Neuronal stem cell (in vitro differentiated cells): ENCODE data around the gene PACRG.

Experiments used
- DNase-seq: peaks from one replicate; pipeline ENCODE4 v3.0.0-alpha.2; 2013; ENCODE audit warnings: low spot score
- H2AFZ ChIP-seq: one replicate; pipeline ENCODE4 v1.6.1; 2013; ENCODE audit warnings: mild to moderate bottlenecking, low read length, inconsistent platforms
- H2AK5ac ChIP-seq: 2 replicates; pipeline ENCODE4 v1.6.1; 2013; ENCODE audit warnings: low read depth, mild to moderate bottlenecking, inconsistent platforms, low read length, moderate library complexity, mixed read lengths
- H2BK120ac ChIP-seq: 2 replicates; pipeline ENCODE4 v1.6.1; 2013; ENCODE audit warnings: low read depth, mild to moderate bottlenecking, inconsistent platforms, low read length, moderate library complexity, mixed read lengths
- H2BK12ac ChIP-seq: one replicate; pipeline ENCODE4 v1.6.1; 2013; ENCODE audit warnings: low read length, inconsistent platforms
- H2BK15ac ChIP-seq: 2 replicates; pipeline ENCODE4 v1.6.1; 2013; ENCODE audit warnings: mild to moderate bottlenecking, low read length, inconsistent platforms, mixed read lengths
- H2BK5ac ChIP-seq: one replicate; pipeline ENCODE4 v1.6.1; 2013; ENCODE audit warnings: inconsistent platforms, mild to moderate bottlenecking, low read length, moderate library complexity
- H3K14ac ChIP-seq: one replicate; pipeline ENCODE4 v1.6.1; 2013; ENCODE audit warnings: low read length, inconsistent platforms
- H3K18ac ChIP-seq: 2 replicates; pipeline ENCODE4 v1.6.1; 2013; ENCODE audit warnings: low read length, inconsistent platforms
- H3K23ac ChIP-seq: 2 replicates; pipeline ENCODE4 v1.6.1; 2013; ENCODE audit warnings: low read depth, mild to moderate bottlenecking, mixed read lengths, low read length, inconsistent platforms; ENCODE audit not compliant: poor library complexity
- H3K27ac ChIP-seq: replicated peaks from 3 replicates; pipeline ENCODE4 v1.5.1; 2013; ENCODE audit warnings: low read length, inconsistent platforms
- H3K27me3 ChIP-seq, 3 experiments: 2 replicates each; pipeline ENCODE4 v1.6.1; 2013; ENCODE audit warnings: low read length in 3 of 3, mild to moderate bottlenecking in 2 of 3, inconsistent platforms in 1 of 3, low read depth in 1 of 3, mixed read lengths in 1 of 3, moderate library complexity in 1 of 3; ENCODE audit not compliant: control insufficient read depth in 3 of 3, insufficient read depth in 3 of 3
- H3K36me3 ChIP-seq, 2 donors: replicated peaks in 1 of 2; 2 replicates each; pipeline ENCODE4 v1.6.1; 2013; ENCODE audit warnings: low read length in 2 of 2; ENCODE audit not compliant: control insufficient read depth in 2 of 2, insufficient read depth in 2 of 2
- H3K4ac ChIP-seq: 2 replicates; pipeline ENCODE4 v1.6.1; 2013; ENCODE audit warnings: inconsistent platforms, mild to moderate bottlenecking, low read length, moderate library complexity
- H3K4me1 ChIP-seq, 2 donors: 1 replicate in 1 of 2; 2 replicates in 1 of 2; pipeline ENCODE4 v1.6.1; 2013; ENCODE audit warnings: low read length in 2 of 2, low read depth in 1 of 2; ENCODE audit not compliant: control insufficient read depth in 2 of 2, insufficient read depth in 1 of 2
- H3K4me2 ChIP-seq: one replicate; pipeline ENCODE4 v1.6.1; 2013; ENCODE audit warnings: mild to moderate bottlenecking, low read length, inconsistent platforms; ENCODE audit not compliant: insufficient read depth, poor library complexity, severe bottlenecking
- H3K4me3 ChIP-seq, 2 donors: 2 replicates each; pipeline ENCODE4 v1.5.1; 2013; ENCODE audit warnings: low read length in 2 of 2, mild to moderate bottlenecking in 2 of 2, inconsistent platforms in 1 of 2, moderate library complexity in 1 of 2
- H3K79me1 ChIP-seq: one replicate; pipeline ENCODE4 v1.6.1; 2013; ENCODE audit warnings: low read depth, mild to moderate bottlenecking, inconsistent platforms, low read length, moderate library complexity
- H3K9ac ChIP-seq: one replicate; pipeline ENCODE4 v1.6.1; 2013; ENCODE audit warnings: mild to moderate bottlenecking, low read depth, low read length, inconsistent platforms; ENCODE audit not compliant: poor library complexity
- H3K9me3 ChIP-seq, 2 donors: replicated peaks in 1 of 2; 2 replicates each; pipeline versions ENCODE3 to v1.6.1; 2013; ENCODE audit warnings: low read length in 2 of 2, mild to moderate bottlenecking in 2 of 2, inconsistent platforms in 1 of 2, low read depth in 1 of 2, mixed read lengths in 1 of 2, moderate library complexity in 1 of 2; ENCODE audit not compliant: control insufficient read depth in 2 of 2, insufficient read depth in 1 of 2
- H4K8ac ChIP-seq: one replicate; pipeline ENCODE4 v1.6.1; 2013; ENCODE audit warnings: low read depth, mild to moderate bottlenecking, inconsistent platforms, low read length, moderate library complexity
- H4K91ac ChIP-seq: one replicate; pipeline ENCODE4 v1.6.1; 2013; ENCODE audit warnings: low read length, low read depth, mild to moderate bottlenecking, inconsistent platforms; ENCODE audit not compliant: poor library complexity
- WGBS, 2 donors: extraction: QIAGEN DNeasy Blood & Tissue Kit; methylation state at CpG; one replicate each; pipeline ENCODE4 v1.1.7; 2013; ENCODE audit warnings: missing lambda C conversion rate in 2 of 2, mixed read lengths in 1 of 2; ENCODE audit not compliant: insufficient read length in 2 of 2, insufficient replicate concordance in 1 of 2; ENCODE audit errors: extremely low coverage in 2 of 2; 5-methylcytosine and 5-hydroxymethylcytosine counted together

PACRG gene

GRCh38 chr6:163355426-163355991, 627.7 kb downstream of the PACRG start:
- H3K9ac ChIP-seq, result no peak overlapping the region
- WGBS, 2 donors, result no CpG with 5 or more reads among the region's 9 CpGs

GRCh38 chr6:163356324-163356723, 628.5 kb downstream of the PACRG start:
- no peak overlapping the region for H4K91ac ChIP-seq
- no peak overlapping the region for H2BK120ac ChIP-seq
- no peak overlapping the region for H3K23ac ChIP-seq
- H3K14ac ChIP-seq, result no peak overlapping the region
- H3K4ac ChIP-seq, result no peak overlapping the region
- no peak overlapping the region for H2BK5ac ChIP-seq
- H3K79me1 ChIP-seq, result no peaks in the 10 kb centered on the region
- H2AK5ac ChIP-seq, result no peak overlapping the region
- peak overlapping the region in 1 of 2 donors; percentile 55 for H3K4me3 ChIP-seq
- no peaks in the 10 kb centered on the region for H3K27me3 ChIP-seq
- no peak for DNase-seq
- H2AFZ ChIP-seq, result peak overlapping the region; percentile 89
- no peak overlapping the region for H3K9ac ChIP-seq
- H3K18ac ChIP-seq, result no peak overlapping the region
- no peaks in the 10 kb centered on the region for H3K9me3 ChIP-seq
- no peak overlapping the region for H2BK12ac ChIP-seq
- no peak overlapping the region for H4K8ac ChIP-seq
- no peaks in the 10 kb centered on the region for H3K36me3 ChIP-seq
- peaks cover 5 to 33% of the 10 kb centered on the region in 2 donors for H3K4me1 ChIP-seq
- no peak overlapping the region for H3K4me2 ChIP-seq
- H3K27ac ChIP-seq, result no peak overlapping the region
- H2BK15ac ChIP-seq, result no peak overlapping the region
- no CpG with 5 or more reads among the region's 13 CpGs for WGBS, 2 donors

More at GRCh38 chr6:163355426-163355991, 627.7 kb downstream of the PACRG start:
- no peak overlapping the region for H3K23ac ChIP-seq
- H2AFZ ChIP-seq, result peak overlapping the region; percentile 89
- DNase-seq, result no peak
- no peak overlapping the region for H4K91ac ChIP-seq
- H3K79me1 ChIP-seq, result no peaks in the 10 kb centered on the region
- H3K18ac ChIP-seq, result peak overlapping the region; percentile 13
- H2BK12ac ChIP-seq, result no peak overlapping the region
- H3K4ac ChIP-seq, result no peak overlapping the region
- no peak overlapping the region for H3K4me3 ChIP-seq
- H3K36me3 ChIP-seq, result no peaks in the 10 kb centered on the region
- H2BK5ac ChIP-seq, result no peak overlapping the region
- no peak overlapping the region for H3K14ac ChIP-seq
- H2BK15ac ChIP-seq, result no peak overlapping the region
- no peak overlapping the region for H2BK120ac ChIP-seq
- no peaks in the 10 kb centered on the region for H3K9me3 ChIP-seq
- H3K27ac ChIP-seq, result no peak overlapping the region
- H3K4me2 ChIP-seq, result no peak overlapping the region
- no peaks in the 10 kb centered on the region for H3K27me3 ChIP-seq
- peak overlapping the region; percentile 78 for H4K8ac ChIP-seq
- H2AK5ac ChIP-seq, result no peak overlapping the region
- peaks cover 5 to 26% of the 10 kb centered on the region in 2 donors for H3K4me1 ChIP-seq

GRCh38 chr6:163356743-163357142, 629.0 kb downstream of the PACRG start:
- DNase-seq, result no peak
- Histone ChIP-seq H3K36me3 (no peaks in the 10 kb centered on the region), H2BK5ac (no peak overlapping the region), H2BK12ac (no peak overlapping the region), H3K27ac (no peak overlapping the region), H4K91ac (no peak overlapping the region), H2BK15ac (no peak overlapping the region), H3K4ac (no peak overlapping the region), H3K23ac (no peak overlapping the region), H3K79me1 (no peaks in the 10 kb centered on the region), H3K4me2 (no peak overlapping the region), H3K18ac (no peak overlapping the region), H4K8ac (no peak overlapping the region), H3K14ac (no peak overlapping the region), H3K9ac (peak overlapping the region; percentile 32), H2AFZ (no peak overlapping the region), H2BK120ac (no peak overlapping the region), H3K9me3 (no peaks in the 10 kb centered on the region), H2AK5ac (no peak overlapping the region), H3K4me1 (peaks cover 5 to 35% of the 10 kb centered on the region in 2 donors), H3K4me3 (peak overlapping the region in 1 of 2 donors; percentile 55), H3K27me3 (no peaks in the 10 kb centered on the region)
- 100% methylated on average over 1 to 6 of the region's 6 CpGs for WGBS, 2 donors

GRCh38 chr6:163364641-163365040, 636.9 kb downstream of the PACRG start:
- Histone ChIP-seq H2AK5ac (no peak overlapping the region), H3K18ac (no peak overlapping the region), H3K27me3 (no peaks in the 10 kb centered on the region), H2AFZ (no peak overlapping the region), H3K36me3 (no peaks in the 10 kb centered on the region), H3K4ac (no peak overlapping the region), H4K8ac (no peak overlapping the region), H2BK5ac (no peak overlapping the region), H3K79me1 (no peaks in the 10 kb centered on the region), H3K4me1 (peaks cover 4 to 26% of the 10 kb centered on the region in 2 donors), H3K9me3 (no peaks in the 10 kb centered on the region), H3K9ac (no peak overlapping the region), H3K14ac (no peak overlapping the region), H2BK120ac (no peak overlapping the region), H4K91ac (no peak overlapping the region), H3K4me2 (no peak overlapping the region), H3K23ac (no peak overlapping the region), H3K27ac (no peak overlapping the region), H3K4me3 (no peak overlapping the region), H2BK15ac (no peak overlapping the region), H2BK12ac (no peak overlapping the region)
- no peak for DNase-seq
- WGBS, 2 donors, result no CpG with 5 or more reads among the region's 13 CpGs
